Measurements from ENCODE around the gene TMEM35A.

Gene TMEM35A

GRCh38 chrX:101108284-101108683 is 29.6 kb downstream of the TMEM35A start:
- no peak for TF ChIP-seq CTCF (IDR thresholded peaks at IDR 0.05)

- no peak for TF ChIP-seq CTCF (IDR thresholded peaks at IDR 0.05)
Measured at GRCh38 chrX:101117701-101118100, 39.0 kb downstream of the TMEM35A start.

GRCh38 chrX:101136235-101136634 is 57.6 kb downstream of the TMEM35A start:
- no peak for TF ChIP-seq CTCF (IDR thresholded peaks at IDR 0.05)
